Measurements from ENCODE around the gene ACVR1C. TPM values are rescaled to one million over a fixed set of nuclear protein-coding genes. Genes with fewer than 3 reads are reported as not detected.
"Not testable (repeated sequence)": the region's sequence is repeated elsewhere in the genome, so short reads cannot be mapped to it uniquely, and the experiment has no call there.

ACVR1C gene
- polyA plus RNA-seq, 1 experiment: 0.14 TPM

DNA sequence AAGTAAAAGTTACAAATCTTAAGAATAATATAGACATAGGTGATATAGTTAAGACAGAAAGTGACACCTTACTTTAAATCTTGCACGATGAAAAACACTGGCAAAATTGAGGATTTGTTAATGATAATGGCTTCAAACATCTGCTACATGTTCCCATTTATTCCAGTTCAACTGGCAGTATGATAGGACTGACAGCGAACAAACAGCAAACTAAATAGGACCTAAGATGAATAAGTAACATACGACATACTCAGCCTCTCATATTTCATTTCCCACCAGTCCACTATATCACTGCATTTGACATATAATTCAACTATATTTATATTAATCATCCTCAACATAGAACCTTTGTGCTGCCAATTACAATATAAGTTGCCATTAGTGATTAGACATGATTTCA, 36.3 kb downstream of the ACVR1C start:
- Histone ChIP-seq H3K9me3 (ENCODE audit: control insufficient read depth, insufficient read depth, low read length) (no peaks in the 10 kb centered on the region; the same call in 1 of the 2 replicates), H3K4me3 (ENCODE audit: low read depth, low read length) (no peak overlapping the region), H3K27ac (ENCODE audit: low read depth, low read length) (no peak overlapping the region), H3K27me3 (ENCODE audit: control insufficient read depth, insufficient read depth, low read length) (peaks cover 14% of the 10 kb centered on the region)
- TF ChIP-seq, protein P1, sequence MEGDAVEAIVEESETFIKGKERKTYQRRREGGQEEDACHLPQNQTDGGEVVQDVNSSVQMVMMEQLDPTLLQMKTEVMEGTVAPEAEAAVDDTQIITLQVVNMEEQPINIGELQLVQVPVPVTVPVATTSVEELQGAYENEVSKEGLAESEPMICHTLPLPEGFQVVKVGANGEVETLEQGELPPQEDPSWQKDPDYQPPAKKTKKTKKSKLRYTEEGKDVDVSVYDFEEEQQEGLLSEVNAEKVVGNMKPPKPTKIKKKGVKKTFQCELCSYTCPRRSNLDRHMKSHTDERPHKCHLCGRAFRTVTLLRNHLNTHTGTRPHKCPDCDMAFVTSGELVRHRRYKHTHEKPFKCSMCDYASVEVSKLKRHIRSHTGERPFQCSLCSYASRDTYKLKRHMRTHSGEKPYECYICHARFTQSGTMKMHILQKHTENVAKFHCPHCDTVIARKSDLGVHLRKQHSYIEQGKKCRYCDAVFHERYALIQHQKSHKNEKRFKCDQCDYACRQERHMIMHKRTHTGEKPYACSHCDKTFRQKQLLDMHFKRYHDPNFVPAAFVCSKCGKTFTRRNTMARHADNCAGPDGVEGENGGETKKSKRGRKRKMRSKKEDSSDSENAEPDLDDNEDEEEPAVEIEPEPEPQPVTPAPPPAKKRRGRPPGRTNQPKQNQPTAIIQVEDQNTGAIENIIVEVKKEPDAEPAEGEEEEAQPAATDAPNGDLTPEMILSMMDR (IDR thresholded peaks at IDR 0.05; ENCODE audit: low read depth, low read length): no peak
- ChIA-PET POLR2A (no interaction called here), CTCF (interaction anchor here (1.0 to 1.3 kb wide), 2 partner anchors 11 to 289 kb away, joined by 3 to 4 read pairs; no protein-coding TSS in a partner anchor)
- DNase-seq (ENCODE audit: low read depth, low spot score): no peak

DNA sequence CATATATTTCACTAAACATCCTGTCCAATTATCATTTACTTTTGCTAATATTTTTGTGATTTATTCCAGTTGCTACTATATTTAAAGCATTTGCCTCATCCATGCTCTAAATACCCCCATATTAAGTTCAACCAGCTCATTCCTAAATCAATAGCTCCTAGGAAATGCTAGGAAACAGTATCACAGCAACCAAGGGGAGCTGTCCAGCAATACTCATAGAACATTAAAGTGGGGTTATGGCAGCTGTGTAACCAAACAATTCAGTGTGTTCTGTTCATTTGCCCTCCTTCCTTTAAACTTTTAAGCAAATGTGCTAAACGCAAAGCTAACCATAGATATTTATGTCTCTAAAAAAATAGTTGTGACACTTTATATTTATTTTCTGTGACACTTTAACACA, 41.1 kb downstream of the ACVR1C start:
- ChIA-PET POLR2A (no interaction called here), CTCF (interaction anchor here (1.3 kb wide), 1 partner anchor 95 kb away, joined by 4 read pairs; no protein-coding TSS in a partner anchor)
- Histone ChIP-seq H3K27ac (ENCODE audit: low read depth, low read length) (no peak overlapping the region), H3K9me3 (ENCODE audit: control insufficient read depth, insufficient read depth, low read length) (no peaks in the 10 kb centered on the region), H3K4me3 (ENCODE audit: low read depth, low read length) (no peak overlapping the region), H3K27me3 (ENCODE audit: control insufficient read depth, insufficient read depth, low read length) (no peaks in the 10 kb centered on the region)
- DNase-seq (ENCODE audit: low read depth, low spot score): no peak
- TF ChIP-seq, protein P1 (IDR thresholded peaks at IDR 0.05; ENCODE audit: low read depth, low read length): no peak

DNA sequence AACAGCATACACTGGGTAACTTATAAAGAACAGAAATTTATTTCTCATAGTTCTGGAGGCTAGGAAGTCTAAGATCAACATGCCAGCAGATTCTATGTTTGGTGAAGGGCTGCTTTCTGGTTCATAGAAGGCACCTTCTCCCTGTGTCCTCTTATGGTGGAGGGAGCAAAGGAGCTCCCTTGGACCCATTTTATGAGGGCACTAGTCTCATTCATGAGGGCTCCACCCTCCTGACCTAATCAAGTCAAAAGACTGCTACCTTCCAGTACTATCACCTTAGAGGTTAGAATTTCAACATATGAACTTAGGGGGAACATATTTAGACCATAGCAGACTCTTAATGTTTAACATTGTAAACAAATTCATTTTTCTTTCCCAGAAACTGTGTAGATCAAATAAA, 54.5 kb downstream of the ACVR1C start:
- no peak for DNase-seq (ENCODE audit: low read depth, low spot score)
- ChIA-PET POLR2A (no interaction called here), CTCF (no interaction called here)
- TF ChIP-seq, protein P1 (IDR thresholded peaks at IDR 0.05; ENCODE audit: low read depth, low read length): no peak
- no peaks in the 10 kb centered on the region for H3K27me3 ChIP-seq (ENCODE audit: control insufficient read depth, insufficient read depth, low read length)
- no peak overlapping the region for H3K27ac ChIP-seq (ENCODE audit: low read depth, low read length)
- H3K4me3 ChIP-seq (ENCODE audit: low read depth, low read length): no peak overlapping the region
- H3K9me3 ChIP-seq (ENCODE audit: control insufficient read depth, insufficient read depth, low read length): no peaks in the 10 kb centered on the region

DNA sequence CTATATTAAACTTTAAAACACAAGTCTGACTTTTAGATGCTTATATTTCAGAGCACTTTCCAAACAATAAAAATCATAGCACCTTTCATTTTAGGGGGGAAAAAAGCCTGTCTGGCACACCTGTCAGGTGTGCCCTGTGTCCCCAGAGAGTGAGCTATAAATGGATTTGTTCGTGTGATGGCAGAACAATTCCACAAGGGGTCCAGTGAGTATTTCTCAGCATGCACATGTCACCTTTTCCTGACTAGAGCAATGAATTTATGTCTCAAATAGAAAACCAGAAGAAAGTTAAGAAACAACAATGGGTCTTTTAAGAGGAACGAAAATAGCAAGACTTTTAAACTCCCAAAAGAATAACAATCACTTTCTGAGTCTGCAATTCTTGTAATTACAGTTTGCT, 55.9 kb downstream of the ACVR1C start:
- ChIA-PET POLR2A (no interaction called here), CTCF (no interaction called here)
- no peaks in the 10 kb centered on the region for H3K27me3 ChIP-seq (ENCODE audit: control insufficient read depth, insufficient read depth, low read length)
- no peak for DNase-seq (ENCODE audit: low read depth, low spot score)
- no peak overlapping the region for H3K27ac ChIP-seq (ENCODE audit: low read depth, low read length)
- TF ChIP-seq, protein P1 (IDR thresholded peaks at IDR 0.05; ENCODE audit: low read depth, low read length): no peak
- no peak overlapping the region for H3K4me3 ChIP-seq (ENCODE audit: low read depth, low read length)
- H3K9me3 ChIP-seq (ENCODE audit: control insufficient read depth, insufficient read depth, low read length): no peaks in the 10 kb centered on the region

DNA sequence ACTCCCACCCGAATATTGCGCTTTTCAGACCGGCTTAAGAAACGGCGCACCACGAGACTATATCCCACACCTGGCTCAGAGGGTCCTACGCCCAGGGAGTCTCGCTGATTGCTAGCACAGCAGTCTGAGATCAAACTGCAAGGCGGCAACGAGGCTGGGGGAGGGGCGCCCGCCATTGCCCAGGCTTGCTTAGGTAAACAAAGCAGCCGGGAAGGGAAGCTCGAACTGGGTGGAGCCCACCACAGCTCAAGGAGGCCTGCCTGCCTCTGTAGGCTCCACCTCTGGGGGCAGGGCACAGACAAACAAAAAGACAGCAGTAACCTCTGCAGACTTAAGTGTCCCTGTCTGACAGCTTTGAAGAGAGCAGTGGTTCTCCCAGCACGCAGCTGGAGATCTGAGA, 62.0 kb downstream of the ACVR1C start:
- CTCF ChIA-PET; DNase-seq (ENCODE audit: low read depth, low spot score); H3K27me3 ChIP-seq (ENCODE audit: control insufficient read depth, insufficient read depth, low read length); H3K9me3 ChIP-seq (ENCODE audit: control insufficient read depth, insufficient read depth, low read length); H3K4me3 ChIP-seq (ENCODE audit: low read depth, low read length); H3K27ac ChIP-seq (ENCODE audit: low read depth, low read length); POLR2A ChIA-PET: not testable (repeated sequence)

DNA sequence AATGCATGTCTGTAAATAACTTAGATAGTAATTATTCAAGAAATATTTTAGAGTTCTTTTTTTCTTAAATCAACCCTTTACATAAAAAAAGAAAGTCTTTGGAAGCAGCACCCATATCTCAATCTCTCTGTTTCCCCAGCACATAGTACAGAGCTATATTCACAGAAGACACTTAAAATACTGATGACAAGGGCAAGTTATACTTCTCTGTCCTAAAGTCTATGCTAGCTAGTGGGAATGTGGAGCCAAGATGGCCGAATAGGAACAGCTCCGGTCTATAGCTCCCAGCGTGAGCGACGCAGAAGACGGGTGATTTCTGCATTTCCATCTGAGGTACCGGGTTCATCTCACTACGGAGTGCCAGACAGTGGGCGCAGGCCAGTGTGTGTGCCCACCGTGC, 62.6 kb downstream of the ACVR1C start:
- H3K9me3 ChIP-seq (ENCODE audit: control insufficient read depth, insufficient read depth, low read length); H3K4me3 ChIP-seq (ENCODE audit: low read depth, low read length); H3K27ac ChIP-seq (ENCODE audit: low read depth, low read length); POLR2A ChIA-PET; CTCF ChIA-PET; DNase-seq (ENCODE audit: low read depth, low spot score); H3K27me3 ChIP-seq (ENCODE audit: control insufficient read depth, insufficient read depth, low read length): not testable (repeated sequence)

All from AG04450 (cell line).